H1 (cell line): Measurements from ENCODE around the gene MAGEC2. TPM values are rescaled to one million over a fixed set of nuclear protein-coding genes. Genes with fewer than 3 reads are reported as not detected.

Experiments
- CTCF ChIA-PET: fragments of 300-600 bp; sonication (Branson Sonifier 250); formaldehyde crosslinking; loops from one replicate; lab custom pipeline; 2021; ENCODE audit not compliant: partially characterized antibody; lab: Charles Lee
- POLR2A ChIA-PET: fragments of 300-600 bp; sonication (Branson Sonifier 250); formaldehyde crosslinking; loops from one replicate; lab custom pipeline; 2021; ENCODE audit warnings: inconsistent platforms; ENCODE audit not compliant: partially characterized antibody; lab: Charles Lee
- DNase-seq, 2 experiments: peaks; one replicate each; pipeline versions ENCODE4 v3.0.0 to v3.0.0-alpha.2; 2010 to 2022; ENCODE audit warnings: low spot score in 2 of 2, low read depth in 1 of 2, mixed read lengths in 1 of 2
- FAIRE-seq: peaks from 2 replicates; lab custom pipeline; 2011; peaks lifted over from hg19 to GRCh38; lab: Jason Lieb, UNC
- H2AFZ ChIP-seq: 2 replicates; pipeline ENCODE4 v1.8.1; 2012; ENCODE audit warnings: low read length, inconsistent platforms
- H2AK5ac ChIP-seq: 2 replicates; pipeline ENCODE4 v1.6.1; 2013; ENCODE audit warnings: low read depth, low read length
- H2BK120ac ChIP-seq: replicated peaks from 2 replicates; pipeline ENCODE3; 2013; ENCODE audit warnings: low read depth, low read length, inconsistent platforms
- H2BK12ac ChIP-seq: 2 replicates; pipeline ENCODE4 v1.6.1; 2013; ENCODE audit warnings: low read depth, low read length
- H2BK15ac ChIP-seq: 2 replicates; pipeline ENCODE4 v1.6.1; 2013; ENCODE audit warnings: low read length
- H2BK20ac ChIP-seq: 2 replicates; pipeline ENCODE4 v1.6.1; 2013; ENCODE audit warnings: low read length
- H2BK5ac ChIP-seq: 2 replicates; pipeline ENCODE4 v1.6.1; 2013; ENCODE audit warnings: low read depth, low read length
- H3K14ac ChIP-seq: 2 replicates; pipeline ENCODE4 v1.6.1; 2013; ENCODE audit warnings: inconsistent platforms; ENCODE audit not compliant: insufficient read length
- H3K18ac ChIP-seq: 2 replicates; pipeline ENCODE4 v1.6.1; 2013; ENCODE audit warnings: low read length; ENCODE audit errors: extremely low read depth
- H3K23ac ChIP-seq: 2 replicates; pipeline ENCODE4 v1.6.1; 2013; ENCODE audit warnings: inconsistent platforms; ENCODE audit not compliant: insufficient read length
- H3K23me2 ChIP-seq: 2 replicates; pipeline ENCODE4 v1.6.1; 2013; ENCODE audit warnings: low read depth, low read length
- H3K27ac ChIP-seq: 2 replicates; pipeline ENCODE4 v1.6.1; 2011; ENCODE audit warnings: low read depth, low read length, inconsistent platforms
- H3K27me3 ChIP-seq, 4 experiments: replicated peaks in 1 of 4; 1 replicate in 1 of 4; 2 replicates in 3 of 4; pipeline versions ENCODE4 v1.6.1 to v1.8.1; 2011 to 2013; ENCODE audit warnings: low read length in 3 of 4, mild to moderate bottlenecking in 3 of 4, inconsistent platforms in 2 of 4, mixed read lengths in 2 of 4, moderate library complexity in 1 of 4; ENCODE audit not compliant: control insufficient read depth in 3 of 4, insufficient read depth in 3 of 4; ENCODE audit errors: extremely low read depth in 1 of 4
- H3K36me3 ChIP-seq, 4 experiments: 2 replicates each; pipeline versions ENCODE4 v1.6.1 to v1.8.1; 2011 to 2013; ENCODE audit warnings: mild to moderate bottlenecking in 4 of 4, low read length in 3 of 4, moderate library complexity in 2 of 4, control low read depth in 1 of 4, inconsistent platforms in 1 of 4; ENCODE audit not compliant: insufficient read depth in 4 of 4, control insufficient read depth in 2 of 4
- H3K4ac ChIP-seq: replicated peaks from 2 replicates; pipeline ENCODE3; 2013; ENCODE audit warnings: low read length, low read depth, mixed read lengths, inconsistent platforms; ENCODE audit not compliant: insufficient read length
- H3K4me1 ChIP-seq, 4 experiments: replicated peaks in 1 of 4; 1 replicate in 1 of 4; 2 replicates in 3 of 4; pipeline versions ENCODE4 v1.6.1 to v1.8.1; 2011 to 2013; ENCODE audit warnings: low read length in 3 of 4, inconsistent platforms in 2 of 4, mixed read lengths in 1 of 4; ENCODE audit not compliant: insufficient read depth in 4 of 4, control insufficient read depth in 3 of 4
- H3K4me2 ChIP-seq, 2 experiments: 2 replicates each; pipeline versions ENCODE4 v1.6.1 to v1.8.1; 2011 to 2013; ENCODE audit warnings: low read depth in 2 of 2, low read length in 2 of 2, control low read depth in 1 of 2, inconsistent platforms in 1 of 2, mild to moderate bottlenecking in 1 of 2; ENCODE audit not compliant: insufficient read depth in 1 of 2
- H3K4me3 ChIP-seq, 4 experiments: fragments of 200-600, 300-600 bp in 1 of 4; sonication (generic), shearing (Covaris generic), sonication (Bioruptor Twin) in 1 of 4; 2 replicates each; pipeline versions ENCODE4 v1.5.1 to v1.8.1; 2011 to 2016; ENCODE audit warnings: low read length in 4 of 4, low read depth in 3 of 4, control low read depth in 2 of 4, inconsistent platforms in 2 of 4, mild to moderate bottlenecking in 2 of 4, mixed read lengths in 1 of 4, moderate library complexity in 1 of 4; ENCODE audit not compliant: insufficient read depth in 2 of 4; ENCODE audit errors: extremely low read depth in 1 of 4
- H3K56ac ChIP-seq: replicated peaks from 2 replicates; pipeline ENCODE3; 2013; ENCODE audit warnings: low read depth, mild to moderate bottlenecking, mixed read lengths, low read length, inconsistent platforms; ENCODE audit not compliant: insufficient read length
- H3K79me1 ChIP-seq: 2 replicates; pipeline ENCODE4 v1.6.1; 2013; ENCODE audit warnings: low read depth, low read length, control low read depth
- H3K79me2 ChIP-seq, 2 experiments: 2 replicates each; pipeline versions ENCODE4 v1.6.1 to v1.8.1; 2012 to 2013; ENCODE audit warnings: low read length in 2 of 2, mild to moderate bottlenecking in 2 of 2, inconsistent platforms in 1 of 2; ENCODE audit not compliant: insufficient read depth in 2 of 2, control insufficient read depth in 1 of 2
- H3K9ac ChIP-seq, 4 experiments: replicated peaks in 1 of 4; 1 replicate in 1 of 4; 2 replicates in 3 of 4; pipeline versions ENCODE4 v1.6.1 to v1.8.1; 2011 to 2013; ENCODE audit warnings: low read depth in 3 of 4, low read length in 3 of 4, control low read depth in 2 of 4, mild to moderate bottlenecking in 2 of 4, moderate library complexity in 2 of 4, inconsistent platforms in 1 of 4; ENCODE audit errors: extremely low read depth in 1 of 4
- H3K9me3 ChIP-seq, 2 experiments: 2 replicates each; pipeline versions ENCODE4 v1.6.1 to v1.8.1; 2012 to 2013; ENCODE audit warnings: mild to moderate bottlenecking in 2 of 2, moderate library complexity in 2 of 2, control low read depth in 1 of 2, inconsistent platforms in 1 of 2, low read depth in 1 of 2, low read length in 1 of 2, mixed read lengths in 1 of 2; ENCODE audit not compliant: insufficient read depth in 2 of 2
- H4K20me1 ChIP-seq, 2 experiments: replicated peaks in 1 of 2; 2 replicates each; pipeline versions ENCODE3 to v1.8.1; 2011 to 2013; ENCODE audit warnings: inconsistent platforms in 2 of 2, low read length in 2 of 2, mild to moderate bottlenecking in 1 of 2; ENCODE audit not compliant: insufficient read depth in 2 of 2, control insufficient read depth in 1 of 2
- H4K5ac ChIP-seq: 2 replicates; pipeline ENCODE4 v1.6.1; 2013; ENCODE audit warnings: low read length, low read depth, mixed read lengths, inconsistent platforms; ENCODE audit not compliant: insufficient read length
- H4K8ac ChIP-seq: 2 replicates; pipeline ENCODE4 v1.8.0; 2013; ENCODE audit warnings: mild to moderate bottlenecking, moderate library complexity, low read length, inconsistent platforms; ENCODE audit not compliant: insufficient read depth; ENCODE audit errors: extremely low read depth
- H4K91ac ChIP-seq: replicated peaks from 2 replicates; pipeline ENCODE3; 2013; ENCODE audit warnings: low read length, mixed read lengths, inconsistent platforms; ENCODE audit not compliant: insufficient read length
- BACH1 ChIP-seq: IDR thresholded peaks from 2 replicates; pipeline ENCODE4 v1.6.1; 2012; ENCODE audit warnings: low read length, improper control_type of control experiment
- CBX5 ChIP-seq: fragments of 300-800, 300-1000 bp; sonication (generic); IDR thresholded peaks from 2 replicates; pipeline ENCODE4 v1.7.1; 2016; ENCODE audit warnings: antibody characterized with exemption, low read length, low read depth
- CEBPB ChIP-seq: IDR thresholded peaks from 2 replicates; pipeline ENCODE4 v1.6.1; 2012; ENCODE audit warnings: low read depth, low read length
- CTCF ChIP-seq, 3 experiments: IDR thresholded peaks; 1 replicate in 2 of 3; 2 replicates in 1 of 3; pipeline versions ENCODE4 v1.5.1 to v1.6.1; 2011; ENCODE audit warnings: low read length in 3 of 3, mild to moderate bottlenecking in 3 of 3, inconsistent platforms in 2 of 3, low read depth in 1 of 3, moderate library complexity in 1 of 3; ENCODE audit not compliant: insufficient read depth in 1 of 3; ENCODE audit errors: control extremely low read depth in 1 of 3
- JUND ChIP-seq: IDR thresholded peaks from 2 replicates; pipeline ENCODE4 v1.6.1; 2011; ENCODE audit warnings: mild to moderate bottlenecking, improper control_type of control experiment, low read length
- RAD21 ChIP-seq, 2 experiments: IDR thresholded peaks in 1 of 2; conservative IDR thresholded peaks in 1 of 2; 2 replicates each; pipeline ENCODE4 v1.6.1; 2011; ENCODE audit warnings: low read depth in 2 of 2, low read length in 2 of 2, improper control_type of control experiment in 1 of 2, inconsistent platforms in 1 of 2, mild to moderate bottlenecking in 1 of 2, moderate library complexity in 1 of 2
- TAF1 ChIP-seq: IDR thresholded peaks from 2 replicates; pipeline ENCODE4 v1.6.1; 2011; ENCODE audit warnings: mild to moderate bottlenecking, low read depth, low read length
- WGBS, 2 experiments: shearing (Covaris generic) in 1 of 2; methylation state at CpG; one replicate each; pipeline versions ENCODE4 v1.1.6 to v1.1.7; 2013 to 2015; ENCODE audit warnings: low lambda C conversion rate in 2 of 2, mixed read lengths in 2 of 2, inconsistent platforms in 1 of 2, low coverage in 1 of 2, missing lambda C conversion rate in 1 of 2; ENCODE audit not compliant: insufficient replicate concordance in 2 of 2, insufficient coverage in 1 of 2, insufficient read length in 1 of 2; ENCODE audit errors: extremely low coverage in 1 of 2, missing lambda C conversion rate in 1 of 2; 5-methylcytosine and 5-hydroxymethylcytosine counted together
- polyA plus RNA-seq, 7 experiments: library from polyadenylated mRNA; depleted of rRNA in 3 of 7; stranded (reverse) in 5 of 7; unstranded in 2 of 7; fragments of >200 nt in 5 of 7; fragments of 200-250 nt in 2 of 7; gene quantifications; 1 replicate in 5 of 7; 2 replicates in 1 of 7; 4 replicates in 1 of 7; pipeline versions ENCODE4 v1.2.1 to v1.2.3, GENCODE V29; 2011 to 2013; ENCODE audit warnings: missing spikeins in 2 of 7, mixed read lengths in 2 of 7
- total RNA-seq: library from RNA; stranded (reverse); fragmentation: NEBNext Ultra II Directional; extraction: Animal tissue kit (Norgen Biotek cat#: 25700); gene quantifications from 2 replicates; pipeline ENCODE4 v1.2.1, GENCODE V29; 2021

MAGEC2 gene
- total and polyA plus RNA-seq, 2 of the 8 experiments (the other 6 are each of a cell fraction or from before 2014, with no cell fraction given): not detected

DNA sequence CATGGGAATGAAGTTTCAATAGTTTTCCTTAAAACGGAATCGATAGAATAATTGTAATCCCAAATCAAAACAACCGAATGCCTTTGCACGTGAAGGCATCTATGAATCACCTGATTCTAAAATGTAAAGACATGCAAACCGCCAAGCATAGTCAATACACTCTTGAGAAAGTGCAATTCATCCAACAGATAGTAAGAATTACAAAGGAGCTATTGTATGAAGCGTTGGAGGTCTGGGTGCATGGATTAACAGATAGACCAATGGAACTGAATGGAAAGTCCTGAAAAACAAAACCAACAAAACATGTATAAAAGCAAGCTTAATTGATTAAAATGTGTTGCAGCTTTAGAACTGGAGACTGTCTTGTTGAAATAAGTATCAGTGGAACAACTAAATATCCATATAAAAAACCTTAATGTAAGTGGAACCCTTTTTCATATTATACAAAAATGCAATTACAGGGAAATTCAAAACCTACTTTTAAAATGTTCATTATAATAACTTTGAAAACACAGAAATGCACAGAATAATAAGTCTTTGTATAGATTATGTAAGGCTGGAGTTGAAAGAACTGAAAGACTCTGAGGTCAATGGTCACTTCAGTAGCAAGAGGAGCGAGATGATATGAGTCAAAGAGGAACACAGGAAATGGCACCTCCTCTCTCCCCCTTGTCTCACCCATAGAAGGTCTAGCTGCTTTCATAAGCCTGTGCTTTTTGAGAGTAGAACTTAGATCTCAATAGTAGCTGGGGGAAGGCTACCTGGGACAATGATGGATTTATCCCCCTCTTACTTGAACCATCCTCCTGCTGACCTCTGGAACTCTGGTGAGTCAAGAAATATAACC lies 20.1 kb downstream of the MAGEC2 start:
- no peak overlapping the region for H3K4ac ChIP-seq
- no peak overlapping the region for H3K14ac ChIP-seq
- H2AFZ ChIP-seq: no peak overlapping the region
- TF ChIP-seq RAD21 (IDR thresholded peaks at IDR 0.05 in 1 of 2, conservative IDR thresholded peaks at IDR 0.05 in 1 of 2; ENCODE audit: low read depth in 2 of 2, low read length in 2 of 2): no peak
- TF ChIP-seq BACH1: no peak
- TF ChIP-seq JUND: no peak
- TF ChIP-seq CEBPB: no peak
- TF ChIP-seq TAF1: no peak
- no peak for TF ChIP-seq CBX5
- TF ChIP-seq CTCF (IDR thresholded peaks at IDR 0.05; ENCODE audit: control extremely low read depth in 1 of 3, insufficient read depth in 1 of 3, low read depth in 1 of 3, low read length in 3 of 3): no peak
- TF ChIP-seq, all 59 proteins: peak for 0
- Histone ChIP-seq H3K23me2 (no peaks in the 10 kb centered on the region), H3K9me3 (no peaks in the 10 kb centered on the region), H3K4me3 (no peak overlapping the region), H3K79me2 (no peaks in the 10 kb centered on the region), H3K18ac (no peak overlapping the region), H4K20me1 (no peaks in the 10 kb centered on the region), H4K5ac (no peak overlapping the region), H2AK5ac (no peak overlapping the region), H2BK20ac (no peak overlapping the region), H4K91ac (no peak overlapping the region), H3K27me3 (no peaks in the 10 kb centered on the region), H2BK5ac (no peak overlapping the region), H3K27ac (no peak overlapping the region), H4K8ac (no peak overlapping the region), H3K79me1 (no peaks in the 10 kb centered on the region), H3K9ac (no peak overlapping the region), H3K4me2 (no peak overlapping the region), H3K56ac (no peak overlapping the region), H2BK120ac (no peak overlapping the region), H3K23ac (no peak overlapping the region), H2BK12ac (no peak overlapping the region), H3K36me3 (no peaks in the 10 kb centered on the region), H2BK15ac (no peak overlapping the region), H3K4me1 (no peaks in the 10 kb centered on the region)
- DNase-seq (no peak), FAIRE-seq (no peak)
- ChIA-PET POLR2A (no interaction called here), CTCF (no interaction called here)
- WGBS, 2 experiments: 98% methylated on average over 7 of the region's 7 CpGs; no CpG with 5 or more reads in 1 of the 2 experiments
